SU-DHL-6 (cell line): ENCODE measurements around the gene AATF.

Experiments used
- EZH2phosphoT487 ChIP-seq: fragments of 200-600 bp; sonication (generic), shearing (Covaris generic); conservative IDR thresholded peaks from 2 replicates; pipeline ENCODE4 v1.6.1; 2018; ENCODE audit warnings: mild to moderate bottlenecking, antibody characterized with exemption, low read length, moderate library complexity, mixed read lengths
- TF ChIP-seq, protein P1 (sequence below): fragments of 200-600 bp; sonication (generic); IDR thresholded peaks from one replicate; pipeline ENCODE4 v1.5.1; 2017; ENCODE audit warnings: antibody characterized with exemption, mild to moderate bottlenecking, low read length, moderate library complexity; ENCODE audit not compliant: insufficient read depth, poor library complexity, severe bottlenecking

DNA sequence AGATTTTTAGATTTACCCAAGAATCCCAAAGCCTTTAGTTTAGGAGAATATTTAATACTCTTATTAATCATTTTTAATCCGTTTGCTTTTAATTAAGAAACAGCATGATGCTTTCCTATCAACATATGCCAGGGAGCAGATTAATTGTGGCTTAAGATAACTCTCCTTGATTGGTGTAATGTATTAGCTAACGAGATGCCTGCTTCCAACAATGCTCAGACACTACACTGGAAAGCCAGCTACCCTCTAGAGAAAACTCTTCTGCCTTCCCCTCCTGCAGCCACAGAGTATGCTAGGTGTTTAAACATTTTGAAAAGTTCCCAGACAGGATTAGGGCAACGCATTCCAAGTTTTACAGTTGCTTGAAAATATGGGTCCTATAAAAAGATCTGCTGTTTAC is 142.2 kb downstream of the AATF start:
- TF ChIP-seq, protein P1, sequence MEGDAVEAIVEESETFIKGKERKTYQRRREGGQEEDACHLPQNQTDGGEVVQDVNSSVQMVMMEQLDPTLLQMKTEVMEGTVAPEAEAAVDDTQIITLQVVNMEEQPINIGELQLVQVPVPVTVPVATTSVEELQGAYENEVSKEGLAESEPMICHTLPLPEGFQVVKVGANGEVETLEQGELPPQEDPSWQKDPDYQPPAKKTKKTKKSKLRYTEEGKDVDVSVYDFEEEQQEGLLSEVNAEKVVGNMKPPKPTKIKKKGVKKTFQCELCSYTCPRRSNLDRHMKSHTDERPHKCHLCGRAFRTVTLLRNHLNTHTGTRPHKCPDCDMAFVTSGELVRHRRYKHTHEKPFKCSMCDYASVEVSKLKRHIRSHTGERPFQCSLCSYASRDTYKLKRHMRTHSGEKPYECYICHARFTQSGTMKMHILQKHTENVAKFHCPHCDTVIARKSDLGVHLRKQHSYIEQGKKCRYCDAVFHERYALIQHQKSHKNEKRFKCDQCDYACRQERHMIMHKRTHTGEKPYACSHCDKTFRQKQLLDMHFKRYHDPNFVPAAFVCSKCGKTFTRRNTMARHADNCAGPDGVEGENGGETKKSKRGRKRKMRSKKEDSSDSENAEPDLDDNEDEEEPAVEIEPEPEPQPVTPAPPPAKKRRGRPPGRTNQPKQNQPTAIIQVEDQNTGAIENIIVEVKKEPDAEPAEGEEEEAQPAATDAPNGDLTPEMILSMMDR: no peak
- TF ChIP-seq EZH2phosphoT487: no peak
